ENCODE results near the gene NEU3. TPM values are rescaled to one million over a fixed set of nuclear protein-coding genes. Genes with fewer than 3 reads are reported as not detected.
"Not testable (repeated sequence)": the region's sequence is repeated elsewhere in the genome, so short reads cannot be mapped to it uniquely, and the experiment has no call there.

Gene NEU3
- total and polyA plus RNA-seq, 9 donors = 4.4 to 13.1 (median 8.8) TPM

DNA sequence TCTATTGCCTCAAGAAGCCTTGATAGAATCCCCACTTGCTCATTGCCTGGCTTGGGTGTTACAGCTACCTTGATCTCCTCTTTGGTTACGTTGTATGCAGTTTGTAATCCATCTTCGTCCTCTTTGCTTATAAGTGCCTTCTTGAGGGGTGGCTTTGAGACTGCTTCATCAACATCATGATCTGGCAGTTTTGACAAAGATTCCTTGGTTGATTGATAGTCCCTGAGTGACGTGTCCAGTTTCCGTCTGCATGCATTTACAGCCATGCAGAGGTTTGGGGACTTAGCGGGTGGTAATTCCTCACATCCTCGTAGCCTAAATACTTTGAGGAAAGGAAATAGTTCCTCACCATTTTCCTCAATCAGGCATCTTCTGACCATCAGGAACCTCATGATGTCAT is 23.1 kb downstream of the NEU3 start:
- DNase-seq = no peak
- H3K27ac ChIP-seq = no peak overlapping the region
- intact Hi-C loops (cut with DNase I) = no loop called here

GRCh38 chr11:75013051-75013450 is 24.3 kb downstream of the NEU3 start:
- DNase-seq = no peak
- TF ChIP-seq POLR2A (IDR thresholded peaks at IDR 0.05) = no peak
- TF ChIP-seq, protein P1, sequence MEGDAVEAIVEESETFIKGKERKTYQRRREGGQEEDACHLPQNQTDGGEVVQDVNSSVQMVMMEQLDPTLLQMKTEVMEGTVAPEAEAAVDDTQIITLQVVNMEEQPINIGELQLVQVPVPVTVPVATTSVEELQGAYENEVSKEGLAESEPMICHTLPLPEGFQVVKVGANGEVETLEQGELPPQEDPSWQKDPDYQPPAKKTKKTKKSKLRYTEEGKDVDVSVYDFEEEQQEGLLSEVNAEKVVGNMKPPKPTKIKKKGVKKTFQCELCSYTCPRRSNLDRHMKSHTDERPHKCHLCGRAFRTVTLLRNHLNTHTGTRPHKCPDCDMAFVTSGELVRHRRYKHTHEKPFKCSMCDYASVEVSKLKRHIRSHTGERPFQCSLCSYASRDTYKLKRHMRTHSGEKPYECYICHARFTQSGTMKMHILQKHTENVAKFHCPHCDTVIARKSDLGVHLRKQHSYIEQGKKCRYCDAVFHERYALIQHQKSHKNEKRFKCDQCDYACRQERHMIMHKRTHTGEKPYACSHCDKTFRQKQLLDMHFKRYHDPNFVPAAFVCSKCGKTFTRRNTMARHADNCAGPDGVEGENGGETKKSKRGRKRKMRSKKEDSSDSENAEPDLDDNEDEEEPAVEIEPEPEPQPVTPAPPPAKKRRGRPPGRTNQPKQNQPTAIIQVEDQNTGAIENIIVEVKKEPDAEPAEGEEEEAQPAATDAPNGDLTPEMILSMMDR (IDR thresholded peaks at IDR 0.05) = no peak
- Histone ChIP-seq H3K27ac (no peak overlapping the region), H3K9me3 (no peaks in the 10 kb centered on the region), H3K27me3 (no peaks in the 10 kb centered on the region), H3K36me3 (no peaks in the 10 kb centered on the region), H3K4me1 (ENCODE audit: insufficient read depth) (no peaks in the 10 kb centered on the region), H3K4me3 (no peak overlapping the region)
- intact Hi-C loops (cut with DNase I) = no loop called here

More for the DNA sequence above, 23.1 kb downstream of the NEU3 start:
- WGBS, 3 donors = 93 to 96% (median 94%) methylated on average over 6 of the region's 6 CpGs
- TF ChIP-seq, protein P1 (IDR thresholded peaks at IDR 0.05) = no peak
- TF ChIP-seq POLR2A (IDR thresholded peaks at IDR 0.05) (no peak), EP300 (IDR thresholded peaks at IDR 0.05) (no peak)
- Histone ChIP-seq H3K27me3 (no peaks in the 10 kb centered on the region), H3K4me1 (ENCODE audit: insufficient read depth) (no peaks in the 10 kb centered on the region), H3K4me3 (no peak overlapping the region), H3K36me3 (no peaks in the 10 kb centered on the region), H3K9me3 (no peaks in the 10 kb centered on the region)

DNA sequence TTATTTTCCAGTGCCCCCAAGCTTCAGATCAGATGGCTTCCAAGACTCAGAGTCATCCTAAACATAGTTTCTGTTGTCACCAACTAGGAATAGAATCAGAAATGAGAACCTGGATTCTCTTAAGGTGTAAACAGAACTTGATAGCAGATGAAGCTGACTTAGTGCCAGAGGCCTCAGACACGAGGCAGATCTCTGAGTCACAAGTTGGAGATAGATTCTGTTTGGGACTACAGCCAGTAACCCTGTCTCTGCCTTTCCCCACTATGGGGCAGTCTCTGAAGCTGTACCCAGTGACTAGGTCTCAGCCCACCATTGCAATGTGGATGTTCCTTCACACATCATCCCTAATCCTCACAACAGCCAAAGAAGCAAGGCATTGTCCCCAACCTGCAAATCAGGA is 25.4 kb downstream of the NEU3 start:
- no peak for DNase-seq
- Histone ChIP-seq H3K27ac (no peak overlapping the region), H3K9me3 (no peaks in the 10 kb centered on the region), H3K36me3 (no peaks in the 10 kb centered on the region), H3K27me3 (no peaks in the 10 kb centered on the region), H3K4me1 (ENCODE audit: insufficient read depth) (no peaks in the 10 kb centered on the region), H3K4me3 (no peak overlapping the region)
- intact Hi-C loops (cut with DNase I) = no loop called here
- no peak for TF ChIP-seq POLR2A (IDR thresholded peaks at IDR 0.05)
- no peak for TF ChIP-seq EP300 (IDR thresholded peaks at IDR 0.05)
- TF ChIP-seq, protein P1 (IDR thresholded peaks at IDR 0.05) = no peak
- 0 to 12% (median 4%) methylated on average over 1 of the region's 1 CpG for WGBS, 3 donors

- H3K36me3 ChIP-seq; H3K27ac ChIP-seq; H3K4me1 ChIP-seq (ENCODE audit: insufficient read depth); DNase-seq; H3K27me3 ChIP-seq; H3K4me3 ChIP-seq; H3K9me3 ChIP-seq; intact Hi-C loops (cut with DNase I): not testable (repeated sequence)
- WGBS, 3 donors = 92 to 100% (median 98%) methylated on average over 3 of the region's 3 CpGs
These were observed 30.5 kb downstream of the NEU3 start for GRCh38 chr11:75019200-75019599.

DNA sequence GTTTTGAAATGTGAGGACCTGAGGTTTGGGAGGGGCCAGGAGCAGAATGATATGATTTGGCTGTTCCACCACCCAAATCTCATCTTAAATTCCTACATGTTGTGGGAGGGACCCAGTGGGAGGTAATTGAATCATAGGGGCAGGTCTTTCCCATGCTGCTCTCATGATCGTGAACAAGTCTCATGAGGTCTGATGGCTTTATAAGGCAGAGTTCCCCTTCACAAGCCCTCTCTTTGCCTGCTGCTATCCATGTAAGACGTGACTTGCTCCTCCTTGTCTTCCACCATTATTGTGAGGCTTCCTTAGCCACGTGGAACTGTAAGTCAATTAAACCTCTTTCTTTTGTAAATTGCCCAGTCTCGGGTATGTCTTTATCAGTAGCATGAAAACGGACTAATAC is 31.6 kb downstream of the NEU3 start:
- H3K9me3 ChIP-seq; H3K4me1 ChIP-seq (ENCODE audit: insufficient read depth); H3K27me3 ChIP-seq; H3K4me3 ChIP-seq; H3K27ac ChIP-seq; DNase-seq; H3K36me3 ChIP-seq: not testable (repeated sequence)
- 69 to 83% (median 76%) methylated on average over 5 of the region's 5 CpGs for WGBS, 3 donors
- intact Hi-C loops (cut with DNase I) = loop anchor here in 3 of 4 donors (10.0 kb wide), 2 partner anchors 76 to 224 kb away; partner anchors contain the start of genes TPBGL (in 2 of the 3), SPCS2 (in 1 of the 3) and XRRA1 (in 1 of the 3)

All from ovary (tissue), 9 donors.